SU-DHL-6 (cell line): ENCODE results near the gene DTNA.

ENCODE experiments used
- EZH2phosphoT487 ChIP-seq: fragments of 200-600 bp; sonication (generic), shearing (Covaris generic); conservative IDR thresholded peaks from 2 replicates; pipeline ENCODE4 v1.6.1; 2018; ENCODE audit warnings: mild to moderate bottlenecking, antibody characterized with exemption, low read length, moderate library complexity, mixed read lengths
- TF ChIP-seq, protein P1 (sequence below): fragments of 200-600 bp; sonication (generic); IDR thresholded peaks from one replicate; pipeline ENCODE4 v1.5.1; 2017; ENCODE audit warnings: antibody characterized with exemption, mild to moderate bottlenecking, low read length, moderate library complexity; ENCODE audit not compliant: insufficient read depth, poor library complexity, severe bottlenecking

DNA sequence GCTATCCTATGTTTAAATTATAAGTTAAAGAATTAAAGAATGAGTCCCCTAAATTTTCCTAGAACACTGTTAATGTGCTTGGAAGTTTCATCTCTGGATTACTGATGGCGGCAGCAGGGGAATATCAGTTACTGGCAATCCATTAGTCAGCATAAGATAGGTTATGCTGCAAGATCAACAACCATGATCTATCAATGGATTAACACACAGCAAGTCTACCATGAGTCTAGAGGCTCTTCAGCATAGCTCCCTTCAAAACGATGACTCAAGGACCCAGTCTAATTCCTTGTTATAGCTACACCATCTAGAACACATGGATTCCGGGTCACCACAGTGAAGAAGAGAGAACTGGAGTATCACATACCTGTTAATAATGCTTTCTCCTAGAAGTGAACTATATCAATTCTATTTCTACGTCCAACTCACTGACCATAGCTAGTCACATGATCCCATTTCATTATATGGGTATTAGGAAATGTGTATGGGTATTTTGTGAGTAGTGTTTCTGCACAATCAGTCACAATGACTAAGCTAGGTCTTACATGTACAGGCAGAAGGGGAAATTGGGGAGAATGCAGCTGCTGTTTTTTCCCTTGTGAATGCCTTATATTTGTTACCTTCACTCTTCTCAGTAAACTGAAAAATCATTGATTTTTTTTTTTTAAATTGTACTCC lies 222.8 kb downstream of the DTNA start:
- TF ChIP-seq, protein P1, sequence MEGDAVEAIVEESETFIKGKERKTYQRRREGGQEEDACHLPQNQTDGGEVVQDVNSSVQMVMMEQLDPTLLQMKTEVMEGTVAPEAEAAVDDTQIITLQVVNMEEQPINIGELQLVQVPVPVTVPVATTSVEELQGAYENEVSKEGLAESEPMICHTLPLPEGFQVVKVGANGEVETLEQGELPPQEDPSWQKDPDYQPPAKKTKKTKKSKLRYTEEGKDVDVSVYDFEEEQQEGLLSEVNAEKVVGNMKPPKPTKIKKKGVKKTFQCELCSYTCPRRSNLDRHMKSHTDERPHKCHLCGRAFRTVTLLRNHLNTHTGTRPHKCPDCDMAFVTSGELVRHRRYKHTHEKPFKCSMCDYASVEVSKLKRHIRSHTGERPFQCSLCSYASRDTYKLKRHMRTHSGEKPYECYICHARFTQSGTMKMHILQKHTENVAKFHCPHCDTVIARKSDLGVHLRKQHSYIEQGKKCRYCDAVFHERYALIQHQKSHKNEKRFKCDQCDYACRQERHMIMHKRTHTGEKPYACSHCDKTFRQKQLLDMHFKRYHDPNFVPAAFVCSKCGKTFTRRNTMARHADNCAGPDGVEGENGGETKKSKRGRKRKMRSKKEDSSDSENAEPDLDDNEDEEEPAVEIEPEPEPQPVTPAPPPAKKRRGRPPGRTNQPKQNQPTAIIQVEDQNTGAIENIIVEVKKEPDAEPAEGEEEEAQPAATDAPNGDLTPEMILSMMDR = no peak
- TF ChIP-seq EZH2phosphoT487 = no peak
